ENCODE data around the gene PATE2.

PATE2 gene

DNA sequence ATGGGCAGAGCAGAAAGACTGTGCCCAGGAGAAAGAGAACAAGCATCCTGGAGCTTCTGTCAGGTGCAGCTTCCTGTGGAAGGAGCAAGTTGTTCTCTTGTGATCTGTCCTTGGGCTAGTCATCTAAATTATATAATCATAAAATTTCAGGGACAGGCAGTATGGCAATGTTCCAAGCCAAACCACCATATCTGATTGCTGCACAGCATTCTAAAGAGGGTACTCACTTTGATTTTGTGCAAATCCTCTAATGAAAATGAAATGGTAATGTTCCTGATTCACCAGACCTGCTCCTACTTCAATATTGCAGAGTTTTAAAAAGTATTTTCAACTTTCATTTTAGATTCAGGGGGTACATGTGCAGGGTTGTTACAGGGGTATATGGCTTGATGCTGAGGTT, at the start of gene PATE2:
Gene PATE2 (minus strand): TSS at position 101 of the 400 bp plus-strand sequence. CDS start 55 bp downstream, at position 46.
- no peak for DNase-seq

DNA sequence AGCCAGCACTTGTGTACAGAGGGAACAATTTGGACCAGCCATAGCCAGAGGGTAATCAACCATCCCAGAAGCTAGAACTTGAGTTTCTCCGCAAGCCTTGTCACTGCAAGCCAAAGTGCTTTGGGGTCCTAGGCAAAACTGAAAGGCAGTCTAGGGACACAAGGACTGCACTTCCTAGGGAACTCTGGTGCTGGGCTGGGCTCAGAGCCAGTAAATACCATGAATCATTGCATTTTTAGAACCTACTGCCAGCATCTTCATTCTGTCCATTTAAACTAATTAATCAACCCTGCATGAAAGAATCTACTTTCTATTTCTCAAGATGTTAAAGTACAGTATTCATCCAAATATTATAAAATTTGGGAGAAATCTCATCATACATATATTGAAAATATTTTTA, 29.3 kb upstream of the PATE2 start:
- DNase-seq = no peak

DNA sequence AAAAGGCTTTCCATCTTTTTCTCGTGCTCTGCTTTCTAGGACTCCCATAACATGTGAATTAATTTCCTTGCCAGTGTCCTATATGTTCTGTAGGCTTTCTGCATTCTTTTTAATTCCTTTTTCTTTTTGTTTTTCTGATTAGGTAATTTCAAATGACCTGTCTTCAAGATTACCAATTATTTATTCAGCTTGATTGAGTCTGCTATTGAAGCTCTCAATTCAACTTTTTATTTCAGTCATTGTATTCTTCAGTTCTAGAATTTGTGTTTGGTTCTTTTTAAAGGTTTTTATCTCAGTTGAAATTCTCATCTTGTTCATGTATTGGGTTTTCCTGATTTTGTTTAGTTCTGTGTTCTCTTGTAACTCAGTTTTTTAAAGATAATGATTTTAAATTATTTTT, 23.8 kb upstream of the PATE2 start:
- DNase-seq = no peak

DNA sequence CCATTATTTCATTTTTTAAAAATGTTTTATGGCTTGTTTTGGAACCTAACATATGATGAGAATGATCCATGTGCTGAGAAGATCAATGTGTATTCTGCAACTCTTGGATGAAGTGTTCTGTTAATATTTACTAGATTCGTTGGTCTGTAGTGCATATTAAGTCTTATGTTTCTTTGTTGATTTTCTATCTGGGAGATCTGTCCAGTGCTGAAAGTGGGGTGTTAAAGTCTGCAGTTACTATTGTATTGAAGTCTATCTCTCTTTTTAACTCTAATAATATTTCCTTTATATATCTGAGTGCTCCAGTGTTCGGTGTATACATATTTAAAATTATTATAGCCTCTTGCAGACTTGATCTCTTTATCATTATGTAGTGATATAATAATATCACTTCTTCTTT, 21.2 kb upstream of the PATE2 start:
- DNase-seq = no peak

DNA sequence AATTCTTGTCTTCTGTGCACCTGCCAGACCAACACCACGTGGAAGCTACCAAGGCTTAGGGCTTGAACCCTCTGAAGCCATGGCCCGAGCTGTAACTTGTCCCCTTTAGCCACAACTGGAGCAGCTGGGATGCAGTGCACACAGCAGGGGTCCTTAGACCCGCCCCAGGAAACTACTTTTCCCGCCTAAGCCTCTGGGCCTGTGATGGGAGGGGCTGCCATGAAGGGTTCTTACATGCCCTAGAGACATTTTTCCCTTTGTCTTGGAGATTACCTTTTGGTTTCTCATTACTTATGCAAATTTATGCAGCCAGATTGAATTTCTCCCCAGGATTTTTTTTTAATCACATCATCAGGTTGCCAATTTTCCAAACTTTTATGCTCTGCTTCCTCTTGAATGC, 19.0 kb upstream of the PATE2 start:
- DNase-seq = no peak

DNA sequence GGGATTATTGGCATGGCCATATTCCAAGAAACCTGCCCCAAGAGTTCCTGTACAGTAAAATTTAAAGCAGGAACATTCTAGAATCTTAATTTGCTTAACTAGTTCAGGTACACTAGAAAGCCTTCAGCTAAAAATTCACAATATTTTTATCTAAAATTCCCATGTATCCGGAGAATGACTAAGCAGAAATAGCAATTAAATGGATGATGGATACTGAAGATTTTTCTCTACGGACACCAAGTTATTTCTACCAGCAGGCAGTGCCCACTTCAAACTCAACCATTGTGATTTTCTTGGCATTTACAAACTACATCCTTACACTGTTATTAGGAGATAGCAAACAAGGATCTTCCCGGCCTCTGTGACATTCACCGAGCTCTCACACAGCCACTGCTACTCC, 12.2 kb upstream of the PATE2 start:
- no peak for DNase-seq

DNA sequence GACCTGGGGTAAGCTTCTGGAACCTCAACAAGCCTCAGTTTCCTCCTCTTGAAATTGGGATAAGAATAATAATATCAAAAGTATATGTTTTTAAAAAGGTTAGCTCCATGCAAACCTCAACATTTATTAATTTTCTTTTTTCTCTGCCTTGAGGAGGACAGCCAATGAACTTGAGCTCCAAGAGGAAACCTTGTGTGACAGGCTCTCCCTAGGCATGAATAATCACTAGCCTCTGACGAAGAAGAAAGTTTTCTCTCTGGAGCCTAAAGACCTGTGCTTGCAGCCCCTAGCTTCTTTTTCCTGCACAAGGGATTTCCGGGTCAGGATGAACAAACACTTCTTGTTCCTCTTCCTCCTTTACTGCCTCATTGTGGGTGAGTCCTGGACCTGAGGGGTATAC, 9.2 kb upstream of the PATE2 start, which contains the start of gene PATE3:
Gene PATE3 (plus strand): TSS at position 301 of the 400 bp plus-strand sequence. CDS start 25 bp downstream, at position 326.
- DNase-seq = no peak

DNA sequence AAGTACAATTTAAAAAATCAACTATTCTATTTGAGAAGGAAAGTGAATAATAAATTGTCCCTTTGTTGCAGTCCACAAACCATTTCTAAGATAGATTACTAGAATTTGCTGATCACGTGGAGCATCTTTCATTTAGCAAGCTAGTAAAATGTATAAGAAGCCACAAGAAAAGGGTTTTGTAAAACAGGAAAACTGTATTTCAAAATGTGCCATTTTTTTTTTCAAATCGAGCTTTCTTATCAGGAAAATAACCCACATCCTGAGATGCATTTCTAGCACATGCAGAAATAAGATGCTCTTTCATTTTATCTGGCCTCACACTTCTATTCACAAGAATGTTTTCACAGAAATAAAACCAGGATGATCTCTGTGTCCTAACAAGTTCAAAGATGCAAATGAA, 6.0 kb upstream of the PATE2 start:
- no peak for DNase-seq

DNA sequence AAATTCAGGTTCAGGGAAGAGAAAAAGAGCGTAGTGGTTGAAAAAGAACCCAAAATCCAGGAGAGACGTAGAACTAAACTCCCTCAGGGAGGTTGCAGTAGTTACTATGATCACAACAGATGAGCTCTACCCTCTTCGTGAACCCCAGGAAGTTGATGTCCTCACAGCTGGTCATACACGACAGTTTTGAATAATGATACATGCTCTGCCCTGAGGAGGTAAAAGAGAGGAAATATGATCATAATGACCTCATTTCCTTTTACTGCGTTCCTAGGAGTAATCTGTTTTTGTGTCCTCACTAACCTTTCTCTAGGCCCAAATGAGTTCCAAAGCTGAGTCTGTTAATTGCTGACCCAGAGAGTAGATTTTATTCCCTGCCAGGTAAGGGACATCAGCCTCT, 1.3 kb downstream of the PATE2 start:
- DNase-seq = no peak

DNA sequence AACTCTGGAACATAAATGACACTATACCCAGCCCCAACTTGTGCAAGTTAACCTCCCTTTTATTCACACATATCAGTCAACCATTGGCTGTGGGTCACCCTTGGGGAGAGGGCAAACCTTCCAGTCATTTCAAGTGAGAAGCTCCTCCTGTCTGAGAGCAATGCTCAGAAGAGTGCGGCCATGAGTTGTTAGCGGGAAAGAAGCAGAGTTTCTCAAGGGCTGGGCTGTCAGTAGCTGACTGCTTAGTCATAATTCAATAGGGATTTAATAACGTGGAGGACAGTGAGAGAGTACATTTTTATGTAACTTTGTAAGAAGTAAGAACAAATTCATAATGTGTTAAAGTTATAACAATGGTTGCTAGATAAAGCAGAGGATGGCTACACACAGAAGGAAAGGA, 5.1 kb downstream of the PATE2 start:
- DNase-seq = no peak

DNA sequence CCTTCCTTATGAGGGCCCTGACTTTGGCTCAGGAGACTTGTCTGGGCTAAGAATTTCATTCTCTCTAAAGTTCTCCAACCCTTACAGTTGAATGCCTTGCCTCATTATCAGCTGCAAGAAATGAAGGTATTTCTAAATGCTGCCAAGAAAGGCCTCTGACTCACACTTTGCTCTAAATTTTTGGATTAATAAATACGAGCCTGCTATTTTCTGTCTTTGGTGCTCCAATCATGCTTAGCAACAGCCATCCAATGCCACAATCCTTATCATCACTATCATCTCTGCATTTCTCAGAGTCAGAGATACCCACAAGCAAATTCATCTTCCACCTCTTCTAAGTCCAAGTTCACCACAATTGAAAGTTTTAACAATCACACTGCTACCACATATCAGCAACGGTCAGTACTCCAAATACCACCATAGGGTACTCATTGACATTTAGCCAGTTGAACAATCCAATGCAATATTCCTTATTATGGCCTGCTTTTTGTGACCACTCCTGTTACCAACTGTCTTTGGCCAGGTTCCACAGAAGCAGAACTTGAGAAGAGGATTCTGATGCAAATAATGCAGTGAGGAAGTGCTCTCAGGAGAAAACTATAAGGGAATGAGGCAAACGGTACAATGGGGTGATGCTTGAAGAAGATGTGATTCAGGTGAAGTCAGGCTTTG, 5.7 kb downstream of the PATE2 start:
- DNase-seq = no peak

DNA sequence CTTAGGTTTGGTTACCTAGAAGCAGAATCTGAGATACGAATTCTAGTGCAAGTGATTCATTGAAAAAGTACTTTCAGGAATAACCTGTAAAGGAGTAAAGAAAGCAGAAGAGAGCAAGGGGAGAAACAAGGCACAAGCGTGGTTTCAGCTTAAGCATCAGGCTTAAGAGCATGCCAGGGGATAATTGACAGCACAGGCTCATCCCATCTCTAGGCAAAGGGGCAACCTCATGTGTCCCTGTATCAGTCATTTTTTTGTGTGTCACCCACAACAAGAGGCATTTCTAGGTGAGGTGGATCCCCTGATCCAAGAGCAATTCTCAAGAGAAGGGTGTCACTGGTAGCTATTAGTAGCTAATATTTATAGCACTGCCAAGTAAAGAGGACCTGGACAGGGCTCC, 8.0 kb downstream of the PATE2 start:
- DNase-seq = no peak

DNA sequence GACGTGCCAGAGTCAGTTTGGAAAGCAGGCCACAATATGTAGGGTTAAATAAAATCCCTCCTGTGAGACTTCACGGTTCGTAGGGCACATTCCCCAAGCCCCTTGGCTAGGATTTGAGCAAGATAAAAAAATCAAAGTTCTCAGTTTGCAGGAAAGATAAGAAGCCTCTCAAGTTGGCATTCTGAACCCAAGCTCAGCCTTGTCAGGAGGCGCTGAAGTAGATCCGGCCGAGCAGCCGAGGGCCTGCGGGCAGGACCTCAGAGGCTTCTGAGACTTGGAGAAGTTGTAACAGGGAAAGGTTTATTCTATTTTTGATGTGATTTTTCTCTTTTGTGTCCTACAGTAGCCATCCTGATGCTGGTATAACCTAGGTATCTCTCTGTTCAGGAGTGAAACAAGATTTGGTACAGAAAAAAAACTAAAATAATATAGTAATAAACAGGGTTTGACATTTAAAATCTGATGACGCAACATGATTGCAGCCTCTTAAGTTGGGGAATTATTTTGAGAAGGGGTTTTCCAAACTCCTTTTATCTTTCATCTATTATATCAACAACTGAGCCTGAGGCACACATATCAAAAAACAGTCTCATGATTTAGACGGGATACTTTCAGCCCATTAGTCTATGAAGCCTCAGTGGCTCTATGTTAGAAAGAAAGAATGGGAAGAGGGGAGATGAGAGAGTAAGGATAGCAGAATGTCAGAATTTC, 10.1 kb downstream of the PATE2 start:
- no peak for DNase-seq

DNA sequence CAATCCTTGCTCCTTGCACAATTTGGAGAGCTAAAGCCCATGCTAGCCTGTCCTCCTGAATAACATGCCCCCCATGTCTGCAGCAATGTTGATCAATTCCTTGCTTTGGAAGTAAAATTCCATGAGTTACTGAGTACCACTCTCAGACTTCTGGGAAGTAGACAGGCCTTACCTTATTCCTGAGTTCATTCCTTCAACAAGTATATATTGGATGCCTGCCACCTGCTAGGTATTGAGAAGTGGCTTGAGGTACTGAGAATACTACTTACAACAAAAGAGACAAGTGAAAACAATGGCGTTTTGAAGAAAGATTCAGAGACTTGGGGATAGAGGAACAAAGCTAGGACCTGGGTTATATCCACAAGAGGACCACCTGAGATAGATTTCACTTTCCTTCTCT, 12.4 kb downstream of the PATE2 start:
- no peak for DNase-seq

DNA sequence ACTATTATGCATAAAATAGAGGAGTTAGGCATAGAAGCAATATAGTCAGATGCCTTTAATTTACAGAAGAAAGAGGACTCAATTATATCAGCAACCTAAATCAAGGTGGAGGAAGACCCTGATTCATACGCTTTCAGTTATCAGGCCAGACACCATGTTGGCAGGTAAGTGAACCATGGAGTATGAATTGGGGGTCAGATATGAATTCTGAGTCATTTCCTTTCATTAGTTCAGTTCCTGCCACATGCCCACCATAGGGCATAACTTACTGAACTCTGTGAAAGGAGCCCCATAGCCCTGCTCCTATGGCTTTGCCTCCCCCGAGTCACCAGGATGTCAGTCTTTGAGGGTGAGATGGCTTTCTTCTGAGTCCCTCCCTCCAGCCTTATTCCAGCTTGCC, 15.1 kb downstream of the PATE2 start:
- no peak for DNase-seq

DNA sequence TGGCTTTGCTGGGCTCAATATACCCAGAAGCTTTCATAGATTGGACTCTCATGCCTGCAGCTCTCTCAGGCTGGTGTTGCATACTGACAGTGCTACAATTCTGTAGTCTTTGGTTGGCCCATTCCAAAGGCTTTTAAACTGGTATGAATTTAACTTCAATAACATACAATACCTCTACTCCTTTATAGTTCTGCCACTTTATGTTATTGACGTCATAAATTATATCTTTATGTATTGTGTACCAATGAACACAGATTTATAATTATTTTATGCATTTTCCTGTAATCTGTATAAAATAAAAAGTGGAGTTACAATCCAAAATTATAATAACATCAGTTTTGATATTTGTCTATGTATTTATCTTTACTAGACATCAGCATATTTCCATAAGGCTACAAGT, 16.2 kb downstream of the PATE2 start:
- no peak for DNase-seq

DNA sequence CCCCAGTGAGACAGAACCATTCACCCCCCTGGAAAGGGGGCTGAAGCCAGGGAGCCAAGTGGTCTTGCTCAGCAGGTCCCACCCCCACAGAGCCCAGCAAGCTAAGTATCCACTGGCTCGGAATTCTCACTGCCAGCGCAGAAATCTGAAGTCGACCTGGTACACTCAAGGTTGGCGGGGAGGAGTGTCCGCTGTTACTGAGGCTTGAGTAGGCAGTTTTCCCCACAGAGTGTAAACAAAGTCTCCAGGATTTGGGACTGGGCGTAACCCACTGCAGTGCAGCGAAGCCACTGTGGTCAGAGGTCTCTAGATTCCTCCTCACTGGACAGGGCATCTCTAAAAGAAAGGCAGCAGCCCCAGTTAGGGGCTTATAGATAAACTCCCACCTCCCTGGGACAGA, 22.6 kb downstream of the PATE2 start:
- DNase-seq = no peak

DNA sequence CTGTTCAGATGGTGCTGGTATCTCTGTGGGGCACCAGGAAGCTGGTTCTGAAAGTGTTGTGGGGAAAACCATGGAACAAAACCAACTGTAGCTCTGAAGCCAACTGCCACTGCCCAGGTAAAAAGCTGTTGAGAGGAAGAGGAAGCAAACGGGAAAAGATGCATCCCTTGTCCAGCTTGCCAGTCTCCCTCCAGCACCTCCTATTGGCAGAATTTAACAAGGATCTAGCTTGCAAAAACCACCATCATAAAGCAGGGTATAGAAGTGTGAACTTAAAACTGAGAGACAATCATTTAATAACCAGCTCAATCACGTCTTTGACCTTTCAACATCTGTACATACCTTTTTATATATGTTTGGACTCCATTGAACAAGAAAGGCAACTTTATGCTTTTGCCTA, 28.0 kb downstream of the PATE2 start:
- DNase-seq = no peak

DNA sequence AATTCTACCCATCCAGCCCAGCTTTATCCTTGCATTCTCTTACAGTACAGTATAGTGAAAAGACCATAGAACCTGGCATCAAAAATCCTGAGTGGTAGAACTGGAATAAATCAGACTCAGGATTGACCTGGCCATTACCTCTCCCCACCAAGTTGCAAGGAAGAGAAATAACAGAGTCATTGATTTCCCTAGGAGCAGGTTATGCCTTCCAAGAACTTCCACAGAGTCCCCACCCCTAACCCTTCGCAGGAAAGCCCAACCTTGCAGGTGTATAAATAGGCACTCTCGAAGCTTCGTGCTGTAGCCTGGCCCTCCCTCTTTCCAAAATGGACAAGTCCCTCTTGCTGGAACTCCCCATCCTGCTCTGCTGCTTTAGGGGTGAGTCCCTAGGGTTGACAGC, 32.6 kb downstream of the PATE2 start, which contains the start of gene PATE1:
Gene PATE1 (plus strand): TSS at position 301 of the 400 bp plus-strand sequence. CDS start 26 bp downstream, at position 327.
- DNase-seq = no peak

DNA sequence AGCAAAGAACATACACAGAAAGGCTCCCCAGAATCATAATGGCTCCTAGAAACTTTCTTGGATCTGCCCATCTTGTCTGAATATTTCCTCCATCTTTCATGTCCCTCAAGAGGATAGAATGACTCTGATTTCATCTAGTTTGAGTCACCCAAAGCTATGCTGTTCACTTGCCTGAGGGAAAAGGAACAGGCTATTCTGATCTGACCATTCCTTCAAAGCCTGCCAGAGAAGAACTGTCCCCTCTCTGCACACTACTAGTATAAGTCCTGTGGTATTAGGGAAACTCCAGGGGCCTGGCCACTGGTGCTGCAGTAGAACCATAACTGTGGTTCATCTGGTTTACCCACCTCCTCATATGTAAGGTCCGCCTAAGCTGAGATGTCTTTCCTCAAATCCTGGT, 34.9 kb downstream of the PATE2 start:
- no peak for DNase-seq

DNA sequence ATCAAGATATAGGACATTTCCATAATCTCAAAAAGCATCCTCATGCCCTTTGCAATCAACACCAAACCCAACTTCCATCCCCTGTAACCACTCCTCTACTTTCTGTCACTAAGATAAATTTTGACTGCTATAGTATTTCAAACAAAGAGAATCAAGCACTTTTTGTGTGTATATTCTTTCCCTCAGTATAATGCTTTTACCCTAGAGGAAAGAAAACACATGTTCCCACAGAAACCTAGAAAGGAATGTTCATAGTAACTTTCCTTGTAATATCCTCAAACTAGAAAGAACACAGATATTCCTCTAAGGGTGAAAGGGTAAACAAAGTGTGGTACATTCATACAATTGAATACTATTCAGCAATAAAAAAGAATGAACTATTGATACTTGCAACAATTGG, 38.0 kb downstream of the PATE2 start:
- DNase-seq = no peak

DNA sequence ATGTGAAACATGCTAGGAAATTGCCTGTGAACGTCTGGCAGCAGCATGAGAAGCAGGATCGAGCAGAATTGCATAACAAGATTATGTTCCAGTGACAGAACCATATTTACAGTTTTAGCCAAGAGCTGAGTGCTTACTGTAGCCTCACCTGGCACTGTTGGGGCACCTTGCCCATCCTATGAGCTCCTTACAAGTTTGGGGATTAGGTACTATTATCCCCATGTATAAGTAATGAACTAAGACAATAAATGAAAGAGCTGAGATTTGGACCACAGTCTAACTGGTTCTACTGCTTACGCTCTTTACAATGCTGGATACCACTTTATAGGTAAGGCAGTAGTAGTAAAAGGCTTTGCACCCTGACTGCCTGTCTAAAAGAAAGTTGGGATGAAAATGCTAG, 49.7 kb downstream of the PATE2 start:
- DNase-seq = no peak

All from suppressor macrophage treated with lipopolysaccharide for 4 hours (primary cell).